HEK293 (cell line): ENCODE results near the gene EN2.

Experiments
- CTCF ChIA-PET: fragments of 350-600 bp; formaldehyde crosslinking; extraction: SDS; loops from one replicate; lab custom pipeline; 2021; ENCODE audit warnings: antibody characterized with exemption; lab: Yijun Ruan, JAX
- POLR2A ChIA-PET: fragments of 300-600 bp; formaldehyde crosslinking; extraction: SDS; loops from one replicate; lab custom pipeline; 2020; ENCODE audit warnings: antibody characterized with exemption, inconsistent platforms; lab: Yijun Ruan, JAX
- H3K27ac ChIP-seq: fragments of 200-500 bp; sonication (Bioruptor generic); 2 replicates; pipeline ENCODE4 v1.5.1; 2014; ENCODE audit warnings: low read depth, low read length, control low read depth, inconsistent platforms; ENCODE audit errors: extremely low read depth
- H3K36me3 ChIP-seq, 2 experiments: fragments of 200-500 bp in 1 of 2; sonication (Bioruptor generic) in 1 of 2; 1 replicate in 1 of 2; 2 replicates in 1 of 2; pipeline ENCODE4 v1.5.1; 2014 to 2017; ENCODE audit warnings: inconsistent platforms in 2 of 2, low read length in 2 of 2; ENCODE audit not compliant: control insufficient read depth in 2 of 2, insufficient read depth in 1 of 2
- H3K4me1 ChIP-seq: fragments of 200-500 bp; sonication (Bioruptor generic); 2 replicates; pipeline ENCODE4 v1.5.1; 2014; ENCODE audit warnings: mild to moderate bottlenecking, low read length, inconsistent platforms; ENCODE audit not compliant: control insufficient read depth, insufficient read depth
- H3K4me3 ChIP-seq: 2 replicates; pipeline ENCODE4 v1.5.1; 2011; ENCODE audit warnings: low read depth, mild to moderate bottlenecking, control low read depth, low read length, moderate library complexity
- H3K9me3 ChIP-seq: fragments of 200-500 bp; sonication (Bioruptor generic); 2 replicates; pipeline ENCODE4 v1.5.1; 2014; ENCODE audit warnings: low read depth, low read length, inconsistent platforms; ENCODE audit not compliant: control insufficient read depth, insufficient read depth
- BCL11B ChIP-seq: fragments of 450-650 bp; formaldehyde crosslinking; IDR thresholded peaks from 2 replicates; pipeline ENCODE4 v1.5.1; 2016; ENCODE audit warnings: low read depth, missing biosample characterization, missing genetic modification characterization
- MYNN ChIP-seq: fragments of 450-650 bp; formaldehyde crosslinking; IDR thresholded peaks from 2 replicates; pipeline ENCODE4 v1.5.1; 2016; ENCODE audit warnings: missing biosample characterization, missing genetic modification characterization, borderline replicate concordance
- RBAK ChIP-seq: fragments of 450-650 bp; formaldehyde crosslinking; IDR thresholded peaks from 2 replicates; pipeline ENCODE4 v1.5.1; 2016; ENCODE audit warnings: missing biosample characterization, missing genetic modification characterization
- REPIN1 ChIP-seq: fragments of 450-650 bp; formaldehyde crosslinking; IDR thresholded peaks from 2 replicates; pipeline ENCODE4 v1.5.1; 2017; ENCODE audit warnings: missing biosample characterization, missing genetic modification characterization, low read depth
- SETDB1 ChIP-seq: IDR thresholded peaks from one replicate; pipeline ENCODE4 v1.6.1; 2017; ENCODE audit warnings: mild to moderate bottlenecking, low read length, moderate library complexity, mixed read lengths; ENCODE audit not compliant: insufficient read length
- SP3 ChIP-seq: fragments of 450-650 bp; formaldehyde crosslinking; IDR thresholded peaks from 2 replicates; pipeline ENCODE4 v1.5.1; 2016; ENCODE audit warnings: missing biosample characterization, missing genetic modification characterization
- ZNF157 ChIP-seq: fragments of 450-650 bp; formaldehyde crosslinking; IDR thresholded peaks from 2 replicates; pipeline ENCODE4 v1.5.1; 2016; ENCODE audit warnings: missing biosample characterization, missing genetic modification characterization
- ZNF169 ChIP-seq: fragments of 450-650 bp; formaldehyde crosslinking; IDR thresholded peaks from 2 replicates; pipeline ENCODE4 v1.5.1; 2016; ENCODE audit warnings: missing biosample characterization, missing genetic modification characterization
- ZNF221 ChIP-seq: fragments of 450-650 bp; formaldehyde crosslinking; IDR thresholded peaks from 2 replicates; pipeline ENCODE4 v1.5.1; 2017; ENCODE audit warnings: missing biosample characterization, missing genetic modification characterization, borderline replicate concordance
- ZNF23 ChIP-seq: fragments of 450-650 bp; formaldehyde crosslinking; IDR thresholded peaks from 2 replicates; pipeline ENCODE4 v1.5.1; 2016; ENCODE audit warnings: missing biosample characterization, missing genetic modification characterization, borderline replicate concordance
- ZNF26 ChIP-seq: fragments of 450-650 bp; formaldehyde crosslinking; IDR thresholded peaks from 2 replicates; pipeline ENCODE4 v1.5.1; 2016; ENCODE audit warnings: missing biosample characterization, missing genetic modification characterization
- ZNF274 ChIP-seq, 2 experiments: fragments of 200-500 bp in 1 of 2; fragments of 450-650 bp in 1 of 2; sonication (Bioruptor generic) in 1 of 2; formaldehyde crosslinking in 1 of 2; IDR thresholded peaks; 2 replicates each; pipeline versions ENCODE4 v1.5.1 to v1.6.1; 2014 to 2016; ENCODE audit warnings: borderline replicate concordance in 1 of 2, inconsistent platforms in 1 of 2, low read length in 1 of 2, missing biosample characterization in 1 of 2, missing genetic modification characterization in 1 of 2
- ZNF341 ChIP-seq: fragments of 450-650 bp; formaldehyde crosslinking; IDR thresholded peaks from 2 replicates; pipeline ENCODE4; 2016; ENCODE audit warnings: low read depth, missing biosample characterization, missing genetic modification characterization
- ZNF350 ChIP-seq: fragments of 450-650 bp; formaldehyde crosslinking; IDR thresholded peaks from 2 replicates; pipeline ENCODE4 v1.5.0; 2017; ENCODE audit warnings: missing biosample characterization, mild to moderate bottlenecking, missing genetic modification characterization
- ZNF529 ChIP-seq: fragments of 450-650 bp; formaldehyde crosslinking; IDR thresholded peaks from 2 replicates; pipeline ENCODE4 v1.5.1; 2017; ENCODE audit warnings: missing genetic modification characterization, missing biosample characterization; ENCODE audit not compliant: insufficient replicate concordance
- ZNF544 ChIP-seq: fragments of 450-650 bp; formaldehyde crosslinking; IDR thresholded peaks from 2 replicates; pipeline ENCODE4 v1.5.0; 2017; ENCODE audit warnings: missing biosample characterization, missing genetic modification characterization
- ZNF558 ChIP-seq: fragments of 450-650 bp; formaldehyde crosslinking; IDR thresholded peaks from 2 replicates; pipeline ENCODE4 v1.5.1; 2016; ENCODE audit warnings: missing biosample characterization, missing genetic modification characterization
- ZNF600 ChIP-seq: fragments of 450-650 bp; formaldehyde crosslinking; IDR thresholded peaks from 2 replicates; pipeline ENCODE4 v1.5.1; 2016; ENCODE audit warnings: missing biosample characterization, missing genetic modification characterization
- ZNF629 ChIP-seq: fragments of 450-650 bp; formaldehyde crosslinking; IDR thresholded peaks from 2 replicates; pipeline ENCODE4 v1.5.1; 2017; ENCODE audit warnings: missing biosample characterization, missing genetic modification characterization
- ZNF670 ChIP-seq: fragments of 450-650 bp; formaldehyde crosslinking; IDR thresholded peaks from 2 replicates; pipeline ENCODE4 v1.5.1; 2016; ENCODE audit warnings: missing biosample characterization, missing genetic modification characterization, low read depth
- ZNF677 ChIP-seq: fragments of 450-650 bp; IDR thresholded peaks from 2 replicates; pipeline ENCODE4 v1.5.0; 2018; ENCODE audit warnings: missing biosample characterization, mild to moderate bottlenecking, missing genetic modification characterization, moderate library complexity
- ZSCAN23 ChIP-seq: fragments of 450-650 bp; formaldehyde crosslinking; IDR thresholded peaks from 2 replicates; pipeline ENCODE4 v1.5.1; 2016; ENCODE audit warnings: missing biosample characterization, missing genetic modification characterization
- TF ChIP-seq, protein P1 (sequence below): fragments of 450-650 bp; formaldehyde crosslinking; IDR thresholded peaks from 2 replicates; pipeline ENCODE4 v1.5.1; 2016; ENCODE audit warnings: missing biosample characterization, missing genetic modification characterization
- TF ChIP-seq, protein P2 (sequence below): fragments of 450-650 bp; formaldehyde crosslinking; IDR thresholded peaks from 2 replicates; pipeline ENCODE4 v1.5.1; 2016; ENCODE audit warnings: missing biosample characterization, missing genetic modification characterization

EN2 gene

GRCh38 chr7:155430606-155431005 lies 27.3 kb upstream of the EN2 start:
- CTCF ChIA-PET: no interaction called here
- TF ChIP-seq ZNF544 (tag by site-specific recombination): no peak
- TF ChIP-seq ZNF274 (IDR thresholded peaks at IDR 0.05; ENCODE audit: low read length): no peak
- no peak for TF ChIP-seq ZNF274 (tag by site-specific recombination; IDR thresholded peaks at IDR 0.05; ENCODE audit: borderline replicate concordance)
- no peak for TF ChIP-seq MYNN (tag by site-specific recombination)
- TF ChIP-seq ZNF26 (tag by site-specific recombination): no peak
- TF ChIP-seq BCL11B: no peak
- TF ChIP-seq, protein P1, sequence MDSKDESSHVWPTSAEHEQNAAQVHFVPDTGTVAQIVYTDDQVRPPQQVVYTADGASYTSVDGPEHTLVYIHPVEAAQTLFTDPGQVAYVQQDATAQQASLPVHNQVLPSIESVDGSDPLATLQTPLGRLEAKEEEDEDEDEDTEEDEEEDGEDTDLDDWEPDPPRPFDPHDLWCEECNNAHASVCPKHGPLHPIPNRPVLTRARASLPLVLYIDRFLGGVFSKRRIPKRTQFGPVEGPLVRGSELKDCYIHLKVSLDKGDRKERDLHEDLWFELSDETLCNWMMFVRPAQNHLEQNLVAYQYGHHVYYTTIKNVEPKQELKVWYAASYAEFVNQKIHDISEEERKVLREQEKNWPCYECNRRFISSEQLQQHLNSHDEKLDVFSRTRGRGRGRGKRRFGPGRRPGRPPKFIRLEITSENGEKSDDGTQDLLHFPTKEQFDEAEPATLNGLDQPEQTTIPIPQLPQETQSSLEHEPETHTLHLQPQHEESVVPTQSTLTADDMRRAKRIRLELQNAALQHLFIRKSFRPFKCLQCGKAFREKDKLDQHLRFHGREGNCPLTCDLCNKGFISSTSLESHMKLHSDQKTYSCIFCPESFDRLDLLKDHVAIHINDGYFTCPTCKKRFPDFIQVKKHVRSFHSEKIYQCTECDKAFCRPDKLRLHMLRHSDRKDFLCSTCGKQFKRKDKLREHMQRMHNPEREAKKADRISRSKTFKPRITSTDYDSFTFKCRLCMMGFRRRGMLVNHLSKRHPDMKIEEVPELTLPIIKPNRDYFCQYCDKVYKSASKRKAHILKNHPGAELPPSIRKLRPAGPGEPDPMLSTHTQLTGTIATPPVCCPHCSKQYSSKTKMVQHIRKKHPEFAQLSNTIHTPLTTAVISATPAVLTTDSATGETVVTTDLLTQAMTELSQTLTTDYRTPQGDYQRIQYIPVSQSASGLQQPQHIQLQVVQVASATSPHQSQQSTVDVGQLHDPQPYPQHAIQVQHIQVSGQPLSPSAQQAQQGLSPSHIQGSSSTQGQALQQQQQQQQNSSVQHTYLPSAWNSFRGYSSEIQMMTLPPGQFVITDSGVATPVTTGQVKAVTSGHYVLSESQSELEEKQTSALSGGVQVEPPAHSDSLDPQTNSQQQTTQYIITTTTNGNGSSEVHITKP: no peak
- TF ChIP-seq ZNF169 (tag by site-specific recombination): no peak
- TF ChIP-seq SP3 (tag by site-specific recombination): no peak
- TF ChIP-seq RBAK (tag by site-specific recombination): no peak
- no peak for TF ChIP-seq REPIN1 (tag by site-specific recombination)
- no peak for TF ChIP-seq SETDB1
- no peak for TF ChIP-seq ZNF529 (tag by site-specific recombination)
- no peak for TF ChIP-seq ZNF600 (tag by site-specific recombination)
- Histone ChIP-seq H3K9me3 (no peaks in the 10 kb centered on the region), H3K4me1 (no peaks in the 10 kb centered on the region), H3K27ac (no peak overlapping the region), H3K4me3 (no peak overlapping the region), H3K36me3 (no peaks in the 10 kb centered on the region)
- POLR2A ChIA-PET: no interaction called here

GRCh38 chr7:155431231-155431630 lies 26.7 kb upstream of the EN2 start:
- H3K27ac ChIP-seq: no peak overlapping the region
- H3K4me3 ChIP-seq: no peak overlapping the region
- no peaks in the 10 kb centered on the region for H3K4me1 ChIP-seq
- TF ChIP-seq ZNF670 (tag by site-specific recombination) (no peak), ZNF629 (tag by site-specific recombination) (no peak)
- H3K9me3 ChIP-seq: no peaks in the 10 kb centered on the region
- POLR2A ChIA-PET: interaction anchor here (0.7 kb wide), 1 partner anchor 30 kb away, joined by 3 read pairs; no protein-coding TSS in a partner anchor
- no peaks in the 10 kb centered on the region for H3K36me3 ChIP-seq
- CTCF ChIA-PET: no interaction called here

GRCh38 chr7:155431711-155432110 lies 26.2 kb upstream of the EN2 start:
- CTCF ChIA-PET: no interaction called here
- POLR2A ChIA-PET: interaction anchor here (0.7 kb wide), 1 partner anchor 30 kb away, joined by 3 read pairs; no protein-coding TSS in a partner anchor
- TF ChIP-seq ZSCAN23 (tag by site-specific recombination) (no peak), ZNF350 (no peak), ZNF221 (tag by site-specific recombination) (no peak), ZNF677 (tag by site-specific recombination) (no peak), ZNF558 (no peak), ZNF341 (no peak), ZNF23 (tag by site-specific recombination) (no peak), BCL11B (no peak), ZNF157 (tag by site-specific recombination) (no peak)
- TF ChIP-seq, protein P2, sequence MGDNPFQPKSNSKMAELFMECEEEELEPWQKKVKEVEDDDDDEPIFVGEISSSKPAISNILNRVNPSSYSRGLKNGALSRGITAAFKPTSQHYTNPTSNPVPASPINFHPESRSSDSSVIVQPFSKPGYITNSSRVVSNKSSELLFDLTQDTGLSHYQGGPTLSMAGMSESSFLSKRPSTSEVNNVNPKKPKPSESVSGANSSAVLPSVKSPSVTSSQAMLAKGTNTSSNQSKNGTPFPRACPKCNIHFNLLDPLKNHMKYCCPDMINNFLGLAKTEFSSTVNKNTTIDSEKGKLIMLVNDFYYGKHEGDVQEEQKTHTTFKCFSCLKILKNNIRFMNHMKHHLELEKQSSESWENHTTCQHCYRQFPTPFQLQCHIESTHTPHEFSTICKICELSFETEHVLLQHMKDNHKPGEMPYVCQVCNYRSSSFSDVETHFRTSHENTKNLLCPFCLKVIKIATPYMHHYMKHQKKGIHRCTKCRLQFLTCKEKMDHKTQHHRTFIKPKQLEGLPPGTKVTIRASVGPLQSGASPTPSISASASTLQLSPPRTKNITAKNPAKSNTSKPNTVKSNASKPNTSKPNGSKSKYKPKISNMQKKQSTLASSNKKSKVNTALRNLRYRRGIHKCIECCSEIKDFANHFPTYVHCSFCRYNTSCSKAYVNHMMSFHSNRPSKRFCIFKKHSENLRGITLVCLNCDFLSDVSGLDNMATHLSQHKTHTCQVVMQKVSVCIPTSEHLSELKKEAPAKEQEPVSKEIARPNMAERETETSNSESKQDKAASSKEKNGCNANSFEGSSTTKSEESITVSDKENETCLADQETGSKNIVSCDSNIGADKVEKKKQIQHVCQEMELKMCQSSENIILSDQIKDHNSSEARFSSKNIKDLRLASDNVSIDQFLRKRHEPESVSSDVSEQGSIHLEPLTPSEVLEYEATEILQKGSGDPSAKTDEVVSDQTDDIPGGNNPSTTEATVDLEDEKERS (tag by site-specific recombination): no peak

More at GRCh38 chr7:155431711-155432110, 26.2 kb upstream of the EN2 start:
- Histone ChIP-seq H3K9me3 (no peaks in the 10 kb centered on the region), H3K4me1 (no peaks in the 10 kb centered on the region), H3K36me3 (no peaks in the 10 kb centered on the region), H3K27ac (no peak overlapping the region), H3K4me3 (no peak overlapping the region)
